ENCODE results near the gene GADD45G.

GADD45G gene

GRCh38 chr9:89610391-89610925 lies 5.6 kb downstream of the GADD45G start:
- H3K27me3 ChIP-seq (ENCODE audit: insufficient read depth, low read depth): peaks cover 7% of the 10 kb centered on the region; the same call in 1 of the 2 replicates
- no peak overlapping the region for H3K4me3 ChIP-seq (IDR thresholded peaks at IDR 0.05; ENCODE audit: insufficient read depth, low read depth, low read length)
- no peaks in the 10 kb centered on the region for H3K36me3 ChIP-seq (ENCODE audit: insufficient read depth)
- H3K9ac ChIP-seq: no peak overlapping the region
- no peak overlapping the region for H3K4me2 ChIP-seq
- H2AFZ ChIP-seq (ENCODE audit: low read depth): no peak overlapping the region
- no peak for TF ChIP-seq CTCF (conservative IDR thresholded peaks at IDR 0.05; ENCODE audit: low read depth, low read length)
- no peaks in the 10 kb centered on the region for H3K79me2 ChIP-seq (ENCODE audit: insufficient read depth, low read depth)
- H3K4me1 ChIP-seq (ENCODE audit: low read depth, poor library complexity, severe bottlenecking): peaks cover 31% of the 10 kb centered on the region
- no peaks in the 10 kb centered on the region for H4K20me1 ChIP-seq (ENCODE audit: insufficient read depth)
- no peak overlapping the region for H3K27ac ChIP-seq

- TF ChIP-seq CTCF (conservative IDR thresholded peaks at IDR 0.05; ENCODE audit: low read depth, low read length): no peak
- Histone ChIP-seq H4K20me1 (ENCODE audit: insufficient read depth) (no peaks in the 10 kb centered on the region), H3K9ac (no peak overlapping the region), H2AFZ (ENCODE audit: low read depth) (no peak overlapping the region), H3K27ac (no peak overlapping the region), H3K4me3 (IDR thresholded peaks at IDR 0.05; ENCODE audit: insufficient read depth, low read depth, low read length) (no peak overlapping the region), H3K79me2 (ENCODE audit: insufficient read depth, low read depth) (no peaks in the 10 kb centered on the region), H3K27me3 (ENCODE audit: insufficient read depth, low read depth) (peaks cover 11% of the 10 kb centered on the region; the same call in 1 of the 2 replicates), H3K4me1 (ENCODE audit: low read depth, poor library complexity, severe bottlenecking) (peaks cover 31% of the 10 kb centered on the region), H3K36me3 (ENCODE audit: insufficient read depth) (no peaks in the 10 kb centered on the region), H3K4me2 (no peak overlapping the region)
Observed at GRCh38 chr9:89611425-89611824, 6.6 kb downstream of the GADD45G start.

GRCh38 chr9:89612566-89613278 lies 7.9 kb downstream of the GADD45G start:
- Histone ChIP-seq H3K27me3 (ENCODE audit: insufficient read depth, low read depth) (peaks cover 11% of the 10 kb centered on the region; the same call in 1 of the 2 replicates), H3K4me2 (no peak overlapping the region), H3K79me2 (ENCODE audit: insufficient read depth, low read depth) (no peaks in the 10 kb centered on the region), H3K9ac (no peak overlapping the region), H3K36me3 (ENCODE audit: insufficient read depth) (no peaks in the 10 kb centered on the region), H3K4me3 (IDR thresholded peaks at IDR 0.05; ENCODE audit: insufficient read depth, low read depth, low read length) (no peak overlapping the region), H4K20me1 (ENCODE audit: insufficient read depth) (no peaks in the 10 kb centered on the region), H3K4me1 (ENCODE audit: low read depth, poor library complexity, severe bottlenecking) (peaks cover 19% of the 10 kb centered on the region), H3K27ac (no peak overlapping the region), H2AFZ (ENCODE audit: low read depth) (no peak overlapping the region)
- no peak for TF ChIP-seq CTCF (conservative IDR thresholded peaks at IDR 0.05; ENCODE audit: low read depth, low read length)

- peaks cover 11% of the 10 kb centered on the region; the same call in 1 of the 2 replicates for H3K27me3 ChIP-seq (ENCODE audit: insufficient read depth, low read depth)
- H3K79me2 ChIP-seq (ENCODE audit: insufficient read depth, low read depth): no peaks in the 10 kb centered on the region
- H3K4me2 ChIP-seq: peak overlapping the region; percentile 52
- no peak overlapping the region for H3K27ac ChIP-seq
- H4K20me1 ChIP-seq (ENCODE audit: insufficient read depth): no peaks in the 10 kb centered on the region
- peaks cover 19% of the 10 kb centered on the region for H3K4me1 ChIP-seq (ENCODE audit: low read depth, poor library complexity, severe bottlenecking)
- TF ChIP-seq CTCF (conservative IDR thresholded peaks at IDR 0.05; ENCODE audit: low read depth, low read length): no peak
- H3K9ac ChIP-seq: no peak overlapping the region
- H3K36me3 ChIP-seq (ENCODE audit: insufficient read depth): no peaks in the 10 kb centered on the region
- no peak overlapping the region for H2AFZ ChIP-seq (ENCODE audit: low read depth)
- H3K4me3 ChIP-seq (IDR thresholded peaks at IDR 0.05; ENCODE audit: insufficient read depth, low read depth, low read length): no peak overlapping the region
Observed at GRCh38 chr9:89613912-89614892, 9.4 kb downstream of the GADD45G start.
